Measurements from ENCODE around the gene PMEPA1. TPM values are rescaled to one million over a fixed set of nuclear protein-coding genes. Genes with fewer than 3 reads are reported as not detected.

The PMEPA1 gene
- total RNA-seq, 1 experiment from 2014 or later = 47.7 TPM

- no peak for DNase-seq (ENCODE audit: low spot score)
Measured at GRCh38 chr20:57678340-57678739, 31.5 kb downstream of the PMEPA1 start.

DNA sequence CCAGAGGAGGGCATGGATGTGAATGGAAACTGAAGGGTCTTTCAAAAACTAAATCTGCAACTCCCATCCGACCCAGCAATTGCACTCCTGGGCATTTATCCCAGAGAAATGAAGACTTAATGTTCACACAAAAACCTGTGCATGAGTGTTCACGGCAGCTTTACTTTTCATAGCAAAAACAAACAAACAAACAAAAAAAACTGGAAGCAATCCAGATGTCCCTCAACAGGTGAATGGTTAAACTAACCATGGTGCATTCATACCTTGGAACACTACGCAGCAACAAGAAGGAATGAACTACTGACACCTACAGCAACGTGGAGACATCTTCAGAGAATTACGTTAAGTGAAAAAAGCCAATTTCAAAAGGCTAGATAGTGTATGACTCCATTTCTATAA, 32.2 kb downstream of the PMEPA1 start:
- no peak for DNase-seq (ENCODE audit: low spot score)

DNA sequence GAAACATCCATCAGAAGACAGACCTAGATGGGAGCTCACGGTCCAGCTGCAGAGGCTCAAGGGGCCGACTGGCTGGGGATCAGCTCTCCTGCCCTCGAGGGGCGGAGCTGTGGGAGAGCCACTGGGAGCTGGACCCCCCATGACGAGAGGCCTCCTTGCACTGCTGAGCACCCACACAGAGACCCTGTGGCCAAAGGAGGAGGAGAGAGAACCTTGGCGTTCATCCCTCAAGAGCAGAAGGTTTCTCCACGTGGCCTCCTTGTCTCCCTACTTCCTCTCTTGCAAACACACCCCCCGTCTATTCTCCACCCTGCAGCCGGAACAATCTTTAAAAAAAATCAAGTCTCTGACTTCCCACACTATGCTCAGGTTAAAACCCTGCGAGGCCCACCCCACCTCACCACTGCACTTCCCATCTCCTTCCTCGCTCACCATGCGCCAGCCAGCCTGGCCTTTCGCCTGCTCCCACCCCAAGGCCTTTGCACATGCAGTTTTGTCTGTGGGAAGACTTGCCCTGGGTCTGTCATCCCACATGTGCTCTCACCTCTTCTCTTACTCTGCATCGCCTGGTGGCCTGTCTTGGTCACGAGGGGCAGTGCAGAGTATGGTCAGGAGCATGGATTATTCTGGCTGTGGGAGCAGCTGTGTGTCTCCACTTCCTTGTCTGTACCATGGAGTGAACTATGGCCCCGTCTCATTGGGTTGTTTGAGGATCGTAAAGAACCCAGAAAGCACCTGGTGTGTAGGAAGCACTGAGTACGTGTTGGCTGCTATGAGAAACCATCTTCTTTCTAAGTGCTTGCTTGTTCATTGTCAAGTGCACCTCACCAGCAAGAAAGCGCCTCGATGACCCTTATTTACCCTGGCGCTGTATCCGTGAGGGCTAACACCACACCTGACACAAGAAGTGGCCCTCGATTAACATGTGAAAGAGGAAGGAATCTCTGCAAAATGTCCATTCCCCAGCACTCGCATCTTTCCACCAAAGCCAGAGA, 32.9 kb downstream of the PMEPA1 start:
- DNase-seq (ENCODE audit: low spot score) = peak; percentile 87

DNA sequence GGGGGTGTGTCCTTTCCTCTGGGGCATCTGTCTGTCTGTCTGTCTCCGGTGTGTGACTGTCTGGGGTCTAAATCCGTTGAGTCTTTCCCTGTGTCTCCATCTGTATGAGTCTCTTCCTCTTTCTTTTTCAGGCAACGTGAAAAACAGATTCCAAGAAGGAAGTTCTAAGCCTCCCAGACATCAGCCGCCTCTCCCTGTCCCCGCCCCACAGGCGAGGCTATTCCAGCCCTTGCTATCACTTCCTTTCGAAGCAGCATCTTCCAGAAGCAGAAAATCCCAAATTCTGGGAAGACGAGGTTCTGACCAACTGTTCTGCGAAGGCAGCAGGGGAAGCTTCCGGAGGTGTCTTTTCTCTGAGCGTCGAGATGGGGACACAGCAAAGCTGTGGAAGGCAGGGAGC, 34.0 kb downstream of the PMEPA1 start:
- DNase-seq (ENCODE audit: low spot score) = no peak

GRCh38 chr20:57672953-57673575, 36.8 kb downstream of the PMEPA1 start:
- DNase-seq (ENCODE audit: low spot score) = no peak

DNA sequence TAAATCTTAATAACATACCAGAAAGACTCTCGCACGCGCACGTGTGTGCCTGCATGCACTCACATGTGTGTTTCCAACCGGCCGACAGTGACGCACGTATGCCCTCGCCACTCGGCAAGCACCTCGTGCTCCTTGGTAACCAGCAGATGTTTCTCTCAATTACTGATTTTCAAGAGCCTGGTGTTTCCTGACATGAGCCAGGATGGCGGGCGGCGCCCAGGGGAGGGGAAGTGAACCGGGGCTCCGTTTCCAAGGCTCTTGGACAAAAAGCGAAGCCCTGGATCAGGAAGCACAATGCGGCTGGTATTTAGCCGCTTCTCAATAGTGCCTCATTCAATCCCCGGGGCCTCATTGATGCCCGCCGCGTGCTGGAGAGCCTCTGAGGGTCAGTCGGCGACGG, 37.7 kb downstream of the PMEPA1 start:
- DNase-seq (ENCODE audit: low spot score) = no peak

- DNase-seq (ENCODE audit: low spot score) = no peak
Measured at GRCh38 chr20:57671662-57672061, 38.2 kb downstream of the PMEPA1 start.

- no peak for DNase-seq (ENCODE audit: low spot score)
Measured at GRCh38 chr20:57671072-57671391, 38.8 kb downstream of the PMEPA1 start.

DNA sequence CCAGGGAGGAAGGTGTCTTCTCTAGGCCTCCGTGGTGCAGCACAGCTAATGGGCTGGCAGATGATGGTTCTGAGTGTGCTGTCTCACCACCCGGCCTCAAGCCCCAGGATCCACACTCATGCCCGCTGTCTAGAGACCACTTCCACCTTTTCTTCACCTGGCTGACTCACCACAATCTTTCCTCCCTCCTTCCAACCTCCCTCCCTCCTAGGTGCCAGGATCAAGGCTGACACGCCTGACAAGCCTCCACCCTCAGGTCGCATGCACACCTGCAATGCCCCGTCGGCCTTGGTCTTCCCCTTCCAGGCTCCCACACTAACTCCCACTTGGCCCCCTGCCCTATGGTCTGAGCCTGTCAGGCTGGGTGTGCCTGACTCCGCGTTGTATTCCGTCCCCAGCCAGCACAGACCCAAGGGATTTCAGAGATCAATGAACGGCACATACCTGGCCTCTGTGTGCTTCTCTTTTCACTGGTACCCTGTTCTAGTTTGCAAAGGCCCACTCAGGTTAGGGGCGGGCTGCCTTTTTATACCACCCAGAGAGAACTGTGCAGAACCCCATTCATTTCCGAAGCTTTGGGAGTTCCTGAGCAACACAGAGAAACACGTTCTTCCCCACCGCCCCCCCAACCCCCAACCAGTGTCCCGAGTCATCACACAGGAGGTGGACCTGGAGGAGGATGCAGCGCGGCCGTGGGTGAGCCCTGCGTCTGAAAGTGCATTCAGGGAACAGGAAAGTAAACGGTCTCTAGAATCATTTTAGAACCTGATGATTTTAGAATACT, 39.3 kb downstream of the PMEPA1 start:
- DNase-seq (ENCODE audit: low spot score) = no peak

- no peak for DNase-seq (ENCODE audit: low spot score)
Measured at GRCh38 chr20:57669632-57670031, 40.2 kb downstream of the PMEPA1 start.

DNA sequence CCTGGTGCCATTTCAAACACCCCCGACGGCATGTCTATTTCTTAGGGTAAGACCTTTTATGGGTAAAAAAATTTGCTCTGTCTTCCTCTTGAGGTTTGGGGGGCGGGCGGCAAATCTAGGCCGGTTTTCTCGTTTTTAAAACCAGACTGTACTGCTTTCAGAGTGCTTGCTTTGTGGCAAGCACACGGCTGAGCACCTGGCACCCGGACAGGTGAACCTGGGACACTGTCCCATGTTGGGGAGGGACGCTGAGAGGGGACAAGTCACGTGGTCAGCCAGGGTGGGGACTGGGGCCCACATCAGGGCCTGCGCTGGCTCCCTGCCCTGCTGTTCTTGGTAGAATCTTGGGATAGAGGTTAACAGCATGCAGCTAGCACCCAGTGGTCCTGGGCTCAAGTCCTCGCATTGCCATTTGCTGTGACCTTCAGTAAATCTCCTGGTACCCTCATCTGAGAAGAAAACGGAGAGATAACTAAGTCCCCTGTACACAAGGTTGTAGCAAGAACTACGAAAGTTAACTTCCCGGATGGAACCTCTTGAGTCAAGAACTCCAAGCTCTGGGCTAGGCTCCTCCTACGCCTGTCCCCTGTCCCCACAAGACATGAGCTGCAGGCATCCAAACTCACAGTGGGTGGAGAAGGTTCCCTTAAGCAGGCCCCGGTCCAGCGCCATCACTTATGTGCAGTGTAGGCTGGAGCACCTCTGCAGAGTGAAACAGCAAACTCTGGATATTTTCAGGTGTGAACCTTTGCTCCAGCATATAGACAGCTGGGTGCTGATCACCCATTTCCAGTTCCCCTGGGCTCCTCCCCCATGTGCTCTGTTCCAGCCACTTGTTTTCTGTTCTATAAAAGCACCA, 41.7 kb downstream of the PMEPA1 start:
- no peak for DNase-seq (ENCODE audit: low spot score)

DNA sequence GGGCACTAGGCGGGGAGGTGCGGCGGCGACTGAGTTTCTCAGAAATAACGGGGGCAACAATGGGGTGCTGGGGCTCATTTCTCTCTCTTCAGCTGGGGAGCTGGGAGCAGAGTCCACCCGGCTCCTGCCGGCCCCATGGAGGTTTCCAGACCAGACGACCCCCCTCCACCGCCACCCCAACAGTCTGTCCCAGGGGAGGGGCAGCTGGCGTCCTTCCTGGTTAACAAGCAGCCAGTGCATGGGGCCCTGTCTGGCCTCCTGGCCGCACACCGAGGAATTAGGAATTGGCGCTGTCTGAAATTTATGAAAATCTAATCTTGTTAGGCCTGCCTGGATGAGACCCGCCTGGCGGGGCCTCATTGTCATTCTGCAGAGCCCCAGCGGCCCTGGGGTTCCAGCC, 42.4 kb downstream of the PMEPA1 start:
- DNase-seq (ENCODE audit: low spot score) = no peak

- no peak for DNase-seq (ENCODE audit: low spot score)
Measured at GRCh38 chr20:57666834-57667157, 43.0 kb downstream of the PMEPA1 start.

DNA sequence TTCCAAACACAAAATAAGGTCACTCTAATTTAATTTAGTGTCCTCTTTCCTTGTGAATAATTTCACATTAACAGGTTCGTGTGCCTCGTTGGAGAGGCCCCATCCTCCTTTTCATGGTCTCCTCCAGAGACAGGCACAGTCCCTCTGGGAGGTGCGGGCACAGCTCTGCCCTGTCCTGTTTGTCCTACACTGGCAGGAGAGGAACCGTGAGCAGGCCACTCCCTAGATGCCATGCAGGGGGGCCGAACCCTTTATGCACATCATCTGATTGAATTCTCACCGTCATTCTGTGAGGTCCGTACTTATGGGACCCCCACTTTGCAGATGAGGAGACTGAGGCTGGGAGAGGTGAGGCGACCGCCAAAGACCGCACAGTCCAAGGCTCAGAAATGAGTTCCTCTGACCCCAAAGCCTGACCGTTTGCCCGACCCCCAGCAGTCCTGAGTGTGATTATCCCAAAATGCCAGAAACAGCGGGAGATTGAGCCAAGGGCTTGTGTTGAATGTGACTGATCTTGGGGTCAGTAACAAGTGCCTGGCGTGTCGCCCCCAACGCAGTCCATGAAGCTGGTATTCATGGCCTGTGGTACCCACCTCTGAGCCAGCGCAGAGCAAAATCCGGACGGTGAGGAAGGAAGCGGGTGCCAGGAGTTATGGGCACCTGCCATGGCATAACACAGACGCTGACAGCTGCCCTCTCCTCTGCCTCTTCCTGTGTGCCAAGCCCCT, 43.5 kb downstream of the PMEPA1 start:
- DNase-seq (ENCODE audit: low spot score) = no peak

GRCh38 chr20:57665589-57665971, 44.2 kb downstream of the PMEPA1 start:
- DNase-seq (ENCODE audit: low spot score) = no peak

DNA sequence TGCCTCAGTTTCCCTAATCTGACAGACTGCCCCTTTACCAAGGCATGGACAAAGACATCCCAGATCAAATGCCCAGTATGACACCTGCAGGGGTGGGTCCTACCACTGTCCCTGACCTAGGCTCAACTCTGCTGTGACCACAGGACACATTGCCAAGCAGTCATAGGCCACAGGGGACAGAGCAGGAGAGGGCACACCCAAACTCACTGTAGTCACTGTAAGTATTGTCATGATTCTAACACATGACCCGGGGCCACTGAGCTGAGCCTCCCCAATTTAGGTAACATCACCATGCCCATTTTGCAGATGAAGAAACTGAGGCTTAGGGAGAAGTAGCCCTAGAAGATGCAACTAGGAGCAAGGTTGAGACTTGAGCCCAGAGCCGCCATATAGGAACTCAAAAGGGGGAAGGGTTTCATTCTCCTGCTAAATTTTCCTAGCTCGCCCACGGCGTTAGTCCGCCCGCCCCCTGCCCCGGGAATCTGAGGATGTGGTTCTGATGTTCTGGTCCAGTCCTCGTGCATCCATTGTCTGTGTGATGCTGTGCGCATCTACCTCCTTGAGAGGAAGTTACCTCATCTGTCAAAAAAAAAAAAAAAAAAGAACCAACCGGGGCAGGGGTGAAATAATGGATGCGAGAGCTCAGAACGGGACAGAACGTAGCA, 44.8 kb downstream of the PMEPA1 start:
- no peak for DNase-seq (ENCODE audit: low spot score)

DNA sequence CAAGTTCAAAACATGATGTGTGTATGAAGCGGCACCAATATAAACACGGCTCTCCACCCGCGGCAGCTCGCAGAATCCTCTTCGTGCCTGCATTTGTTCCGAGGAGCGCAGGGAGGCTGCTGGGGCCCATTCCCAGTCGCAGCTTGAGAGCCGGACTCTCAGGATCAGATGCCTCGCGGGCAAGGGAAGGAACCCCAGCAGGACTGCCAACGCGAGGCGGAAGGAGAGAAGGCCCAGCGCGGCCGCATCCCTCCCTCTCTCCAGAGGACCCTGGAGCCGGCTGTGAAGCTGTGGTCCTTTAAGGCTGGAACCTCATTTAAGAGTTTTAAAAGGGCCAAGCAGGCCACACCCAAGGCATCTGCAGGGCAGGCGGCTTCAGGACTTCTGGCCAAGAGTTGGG, 45.3 kb downstream of the PMEPA1 start:
- DNase-seq (ENCODE audit: low spot score) = no peak

- DNase-seq (ENCODE audit: low spot score) = no peak
Measured at GRCh38 chr20:57663681-57664451, 45.9 kb downstream of the PMEPA1 start.

- DNase-seq (ENCODE audit: low spot score) = no peak
Measured at GRCh38 chr20:57663241-57663640, 46.6 kb downstream of the PMEPA1 start.

All from HT-29 (cell line).